ENCODE results near the gene CDC14A. TPM values are rescaled to one million over a fixed set of nuclear protein-coding genes. Genes with fewer than 3 reads are reported as not detected.

CDC14A gene
- total RNA-seq, 1 experiment from 2014 or later: 11.1 TPM

DNA sequence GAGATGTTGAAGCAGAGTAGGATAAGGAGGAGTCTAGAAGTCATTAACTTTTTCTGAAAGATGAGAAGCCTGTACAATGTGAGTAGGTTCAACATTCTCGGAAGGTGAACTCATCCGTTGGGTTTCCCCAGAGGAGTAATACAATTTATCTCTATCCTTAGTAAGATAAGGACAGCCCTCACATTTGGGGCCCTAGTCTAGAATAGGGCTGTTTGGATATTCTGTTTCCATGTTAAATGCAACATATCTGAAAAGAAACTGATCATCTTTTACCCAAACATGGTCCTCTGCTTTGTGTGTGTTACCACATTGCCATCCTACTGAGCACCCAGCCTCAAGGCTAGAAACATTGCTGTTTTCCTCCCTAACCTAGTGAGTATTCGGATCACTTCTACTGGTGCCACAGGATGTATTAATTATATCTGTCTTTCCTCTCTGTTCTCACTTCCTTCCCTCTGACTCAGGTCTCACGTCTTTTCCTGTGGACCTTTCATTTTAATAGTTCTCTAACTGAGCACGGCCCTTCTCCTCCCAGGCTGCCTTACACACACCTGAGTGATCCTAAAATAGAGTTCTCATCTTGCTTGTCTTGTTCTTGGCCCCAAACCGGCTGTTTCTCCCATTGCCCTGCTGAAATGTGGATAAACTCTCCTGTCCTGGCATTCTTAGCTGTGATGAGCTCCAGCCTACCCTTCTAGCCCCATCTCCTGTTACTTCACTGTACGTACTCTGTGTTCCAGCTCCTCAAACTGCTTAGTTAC lies 91.7 kb downstream of the CDC14A start:
- no peak for TF ChIP-seq HMGXB4 (CRISPR knock-in tag; IDR thresholded peaks at IDR 0.05)
- ChIA-PET CTCF (interaction anchor here (1.7 kb wide), 1 partner anchor 11 kb away, joined by 5 read pairs; no protein-coding TSS in a partner anchor), POLR2A (no interaction called here)
- H3K4me1 Mint-ChIP-seq: peaks cover 9% of the 10 kb centered on the region
- H3K36me3 Mint-ChIP-seq: 0 out of 2 replicates have a peak, but pooled peaks cover 2% of the 10 kb centered on the region
- no peaks in the 10 kb centered on the region for H3K27me3 Mint-ChIP-seq (ENCODE audit: low read depth)
- H3K4me3 Mint-ChIP-seq: no peak overlapping the region
- DNase-seq (ENCODE audit: low spot score): no peak
- H3K9me3 Mint-ChIP-seq: no peaks in the 10 kb centered on the region
- H3K27ac Mint-ChIP-seq: peak overlapping the region; percentile 60
- ATAC-seq: no peak

DNA sequence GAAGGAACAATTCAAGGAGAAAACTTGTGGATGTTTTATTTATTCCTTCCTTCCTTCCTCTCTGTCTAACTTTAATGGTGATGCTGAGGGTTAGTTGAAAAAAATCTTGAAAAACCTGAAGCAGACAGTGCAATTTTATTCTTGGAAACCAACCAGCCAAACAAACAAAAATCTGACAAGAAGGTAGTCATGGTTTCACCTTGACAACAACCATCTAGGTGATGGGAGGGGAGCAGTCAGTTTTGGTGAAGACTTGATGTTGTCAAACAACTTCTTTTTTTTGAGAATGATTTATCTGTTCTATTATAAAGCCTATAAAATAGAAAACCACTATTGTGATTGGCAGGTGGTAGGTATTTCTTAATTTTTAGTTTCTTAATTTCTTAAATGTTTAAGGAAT lies 93.3 kb downstream of the CDC14A start:
- Mint-ChIP-seq H3K27me3 (ENCODE audit: low read depth) (no peaks in the 10 kb centered on the region), H3K4me3 (no peak overlapping the region), H3K9me3 (no peaks in the 10 kb centered on the region), H3K4me1 (no peaks in the 10 kb centered on the region), H3K27ac (no peak overlapping the region), H3K36me3 (0 out of 2 replicates have a peak, but pooled peaks cover 2% of the 10 kb centered on the region)
- no peak for DNase-seq (ENCODE audit: low spot score)
- ATAC-seq: no peak
- ChIA-PET CTCF (no interaction called here), POLR2A (no interaction called here)
- TF ChIP-seq EMX1 (CRISPR knock-in tag; IDR thresholded peaks at IDR 0.05) (no peak), TCF7 (CRISPR knock-in tag; IDR thresholded peaks at IDR 0.05; ENCODE audit: low read depth) (no peak), ZNF138 (CRISPR knock-in tag; conservative IDR thresholded peaks at IDR 0.05) (no peak)
- TF ChIP-seq, protein P1, sequence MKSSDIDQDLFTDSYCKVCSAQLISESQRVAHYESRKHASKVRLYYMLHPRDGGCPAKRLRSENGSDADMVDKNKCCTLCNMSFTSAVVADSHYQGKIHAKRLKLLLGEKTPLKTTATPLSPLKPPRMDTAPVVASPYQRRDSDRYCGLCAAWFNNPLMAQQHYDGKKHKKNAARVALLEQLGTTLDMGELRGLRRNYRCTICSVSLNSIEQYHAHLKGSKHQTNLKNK (CRISPR knock-in tag; IDR thresholded peaks at IDR 0.05): no peak

DNA sequence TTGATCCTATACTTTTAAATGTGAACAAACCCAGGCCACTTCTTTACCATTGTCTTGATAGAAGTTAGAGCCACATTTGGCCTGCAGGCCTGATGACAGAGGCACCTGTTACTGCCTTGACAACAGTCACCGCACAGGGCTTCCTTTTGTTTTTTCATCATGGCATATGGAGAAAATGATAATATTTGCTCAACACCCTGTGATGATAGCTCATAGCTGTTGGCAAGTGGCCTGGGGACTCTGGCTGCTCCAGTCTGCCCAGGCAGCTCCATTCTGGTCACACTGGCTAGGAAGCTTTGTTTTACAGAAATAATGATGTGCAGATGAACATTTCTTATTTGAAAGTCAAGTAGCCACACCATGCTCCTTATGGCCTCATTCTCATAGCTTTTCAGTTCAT lies 96.1 kb downstream of the CDC14A start:
- Mint-ChIP-seq H3K27me3 (ENCODE audit: low read depth) (no peaks in the 10 kb centered on the region), H3K4me1 (no peaks in the 10 kb centered on the region), H3K36me3 (0 out of 2 replicates have a peak, but pooled peaks cover 2% of the 10 kb centered on the region), H3K9me3 (no peaks in the 10 kb centered on the region), H3K27ac (no peak overlapping the region), H3K4me3 (no peak overlapping the region)
- POLR2A ChIA-PET: no interaction called here
- ATAC-seq (no peak), DNase-seq (ENCODE audit: low spot score) (no peak)
- TF ChIP-seq ELF4 (CRISPR knock-in tag; IDR thresholded peaks at IDR 0.05; ENCODE audit: low read depth) (no peak), GRHL2 (CRISPR knock-in tag; IDR thresholded peaks at IDR 0.05; ENCODE audit: insufficient replicate concordance, severe bottlenecking) (no peak), TEAD4 (CRISPR knock-in tag; IDR thresholded peaks at IDR 0.05) (no peak), ZNF671 (CRISPR knock-in tag; IDR thresholded peaks at IDR 0.05) (no peak), ZNF138 (CRISPR knock-in tag; conservative IDR thresholded peaks at IDR 0.05) (no peak), ATF6 (CRISPR knock-in tag; IDR thresholded peaks at IDR 0.05) (no peak)
- TF ChIP-seq, protein P2, sequence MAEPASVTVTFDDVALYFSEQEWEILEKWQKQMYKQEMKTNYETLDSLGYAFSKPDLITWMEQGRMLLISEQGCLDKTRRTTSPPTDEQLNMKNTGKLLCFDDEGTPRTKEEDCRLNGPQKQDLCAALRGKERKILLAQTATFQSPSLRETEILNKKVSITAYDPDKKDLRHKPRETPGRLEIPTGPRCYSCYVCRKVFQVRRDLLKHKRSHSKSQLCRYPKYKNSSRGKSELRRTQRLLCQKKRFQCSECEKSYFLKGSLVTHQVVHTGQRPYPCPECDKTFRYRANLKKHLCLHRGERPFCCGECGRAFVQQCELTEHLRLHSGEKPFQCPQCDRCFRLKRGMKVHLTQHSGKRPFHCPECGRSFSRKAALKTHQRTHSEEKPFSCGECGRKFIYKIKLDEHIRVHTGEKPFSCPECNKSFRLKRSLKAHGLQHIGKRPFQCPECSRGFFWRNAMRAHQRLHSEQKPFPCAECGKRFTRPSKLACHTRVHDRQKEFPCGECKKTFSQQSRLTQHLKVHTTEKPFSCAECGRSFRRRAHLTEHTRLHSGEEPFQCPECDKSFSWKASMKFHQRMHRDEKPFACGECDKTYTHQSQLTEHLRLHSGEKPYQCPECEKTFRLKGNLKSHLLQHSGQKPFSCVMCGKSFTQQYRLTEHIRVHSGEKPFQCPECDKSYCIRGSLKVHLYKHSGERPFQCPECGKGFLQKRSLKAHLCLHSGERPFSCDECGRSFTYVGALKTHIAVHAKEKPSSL (CRISPR knock-in tag; conservative IDR thresholded peaks at IDR 0.05): no peak
- TF ChIP-seq, protein P3, sequence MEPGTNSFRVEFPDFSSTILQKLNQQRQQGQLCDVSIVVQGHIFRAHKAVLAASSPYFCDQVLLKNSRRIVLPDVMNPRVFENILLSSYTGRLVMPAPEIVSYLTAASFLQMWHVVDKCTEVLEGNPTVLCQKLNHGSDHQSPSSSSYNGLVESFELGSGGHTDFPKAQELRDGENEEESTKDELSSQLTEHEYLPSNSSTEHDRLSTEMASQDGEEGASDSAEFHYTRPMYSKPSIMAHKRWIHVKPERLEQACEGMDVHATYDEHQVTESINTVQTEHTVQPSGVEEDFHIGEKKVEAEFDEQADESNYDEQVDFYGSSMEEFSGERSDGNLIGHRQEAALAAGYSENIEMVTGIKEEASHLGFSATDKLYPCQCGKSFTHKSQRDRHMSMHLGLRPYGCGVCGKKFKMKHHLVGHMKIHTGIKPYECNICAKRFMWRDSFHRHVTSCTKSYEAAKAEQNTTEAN (CRISPR knock-in tag; IDR thresholded peaks at IDR 0.05): no peak
- CTCF ChIA-PET: interaction anchor here (0.7 kb wide), 2 partner anchors 11 to 15 kb away, joined by 3 read pairs; no protein-coding TSS in a partner anchor
